ENCODE measurements around the gene LRRC23.
"Not testable (repeated sequence)": the region's sequence is repeated elsewhere in the genome, so short reads cannot be mapped to it uniquely, and the experiment has no call there.

LRRC23 gene

GRCh38 chr12:6908141-6908540, 3.5 kb downstream of the LRRC23 start:
- DNase-seq: not testable (repeated sequence)

- DNase-seq: no peak
Observed at GRCh38 chr12:6909421-6910145, 5.0 kb downstream of the LRRC23 start.

- no peak for DNase-seq
Observed at GRCh38 chr12:6912164-6912935, 7.7 kb downstream of the LRRC23 start.

GRCh38 chr12:6914246-6914946, 9.8 kb downstream of the LRRC23 start, which contains the start of gene ENO2:
ENO2 (plus strand) TSS chr12:6914580; CDS start chr12:6915833, 1,253 bp downstream.
- DNase-seq: no peak

GRCh38 chr12:6914947-6915788, 10.5 kb downstream of the LRRC23 start:
- DNase-seq: no peak

- no peak for DNase-seq
Observed at GRCh38 chr12:6915789-6916285, 11.2 kb downstream of the LRRC23 start.

- no peak for DNase-seq
Observed at GRCh38 chr12:6916426-6917200, 12.0 kb downstream of the LRRC23 start.

- no peak for DNase-seq
Observed at GRCh38 chr12:6917491-6918231, 13.0 kb downstream of the LRRC23 start.

GRCh38 chr12:6919588-6919987, 15.0 kb downstream of the LRRC23 start:
- DNase-seq: no peak

GRCh38 chr12:6921539-6921938, 16.9 kb downstream of the LRRC23 start:
- no peak for DNase-seq

- DNase-seq: no peak
Observed at GRCh38 chr12:6921996-6922946, 17.6 kb downstream of the LRRC23 start.

- no peak for DNase-seq
Observed at GRCh38 chr12:6923003-6923732, 18.5 kb downstream of the LRRC23 start.

GRCh38 chr12:6923851-6924250, 19.2 kb downstream of the LRRC23 start:
- DNase-seq: no peak

- DNase-seq: no peak
Observed at GRCh38 chr12:6925239-6925539, 20.6 kb downstream of the LRRC23 start.

- no peak for DNase-seq
Observed at GRCh38 chr12:6925540-6926279, 21.1 kb downstream of the LRRC23 start.

GRCh38 chr12:6927379-6928021, 22.9 kb downstream of the LRRC23 start, which contains the start of gene ATN1:
ATN1 (plus strand) TSS chr12:6927959; CDS start chr12:6934002, 6,043 bp downstream.
- no peak for DNase-seq

GRCh38 chr12:6928022-6928702, 23.5 kb downstream of the LRRC23 start:
- DNase-seq: no peak
